Adrenal gland (tissue), 12 donors: ENCODE results near the gene MCM7. TPM values are rescaled to one million over a fixed set of nuclear protein-coding genes. Genes with fewer than 3 reads are reported as not detected.
A peak's percentile ranks its signal among the peaks of the same experiment; 100 is the strongest.

Source experiments
- DNase-seq, 7 donors: peaks; one replicate each; pipeline ENCODE4 v3.0.0-alpha.2; 2019 to 2020
- H3K27ac ChIP-seq, 5 donors: fragments of 200-600 bp; sonication (generic) in 4 of 5; 1 replicate in 3 of 5; 2 replicates in 2 of 5; pipeline versions ENCODE4 v1.5.1 to v1.8.0; 2016 to 2020; ENCODE audit warnings: mild to moderate bottlenecking in 1 of 5
- H3K27me3 ChIP-seq: fragments of 200-600 bp; 2 replicates; pipeline ENCODE4 v1.8.0; 2021
- H3K36me3 ChIP-seq, 2 donors: fragments of 200-600 bp; replicated peaks in 1 of 2; 1 replicate in 1 of 2; 2 replicates in 1 of 2; pipeline versions ENCODE4 v1.5.1 to v1.8.0; 2018 to 2022
- H3K4me1 ChIP-seq, 2 donors: fragments of 200-600 bp; replicated peaks in 1 of 2; 1 replicate in 1 of 2; 2 replicates in 1 of 2; pipeline versions ENCODE4 v1.5.1 to v1.8.0; 2018 to 2021
- H3K4me3 ChIP-seq, 4 donors: fragments of 200-600 bp; sonication (generic) in 3 of 4; one replicate each; pipeline ENCODE4 v1.5.1; 2016 to 2018
- H3K9me3 ChIP-seq, 3 donors: fragments of 200-600 bp; sonication (generic) in 1 of 3; replicated peaks in 1 of 3; 1 replicate in 2 of 3; 2 replicates in 1 of 3; pipeline versions ENCODE4 v1.5.1 to v1.8.0; 2016 to 2021
- POLR2A ChIP-seq, 2 donors: fragments of 450-650 bp; IDR thresholded peaks; one replicate each; pipeline ENCODE4 v1.6.1; 2017; ENCODE audit warnings: antibody characterized with exemption in 2 of 2, mild to moderate bottlenecking in 2 of 2, moderate library complexity in 1 of 2
- WGBS, 4 donors: extraction: QIAGEN DNeasy Blood & Tissue Kit in 2 of 4; methylation state at CpG; one replicate each; pipeline versions ENCODE4 v1.1.5 to v1.1.7; 2013 to 2017; 5-methylcytosine and 5-hydroxymethylcytosine counted together
- intact Hi-C, 2 donors: fragments of 100-400 bp; cut with DNase I; formaldehyde crosslinking; loops; one replicate each; pipeline versions ENCODE4 v1.14.1 to v1.15.0; 2022 to 2023
- polyA plus RNA-seq, 3 donors: library from polyadenylated mRNA; stranded (reverse); fragments of 200-250 nt in 2 of 3; fragments of 350-450 nt in 1 of 3; fragmentation: Illumina TruSeq in 1 of 3; extraction: RNeasy Lipid Tissue Mini Kit (QIAGEN cat#74804) in 1 of 3; gene quantifications; one replicate each; pipeline ENCODE4 v1.2.3, GENCODE V29; 2013 to 2014
- total RNA-seq, 9 donors: library from RNA; depleted of rRNA in 4 of 9; stranded (reverse); fragments of >200 nt in 4 of 9; fragments of 120-200 nt in 1 of 9; fragmentation: NEBNext Ultra II Directional in 1 of 9; extraction: Animal tissue kit (Norgen Biotek cat#: 25700) in 1 of 9; gene quantifications; one replicate each; pipeline versions ENCODE4 v1.1.0 to v1.2.4, GENCODE V29; 2013 to 2023
- TF ChIP-seq, protein P1 (sequence below), 6 experiments: fragments of 450-650 bp in 4 of 6; fragments of 200-600 bp in 2 of 6; sonication (generic) in 1 of 6; IDR thresholded peaks; 1 replicate in 5 of 6; 2 replicates in 1 of 6; pipeline versions ENCODE4 v1.5.1 to v1.8.0; 2016 to 2021; ENCODE audit warnings: antibody characterized with exemption in 6 of 6, mild to moderate bottlenecking in 2 of 6, moderate library complexity in 1 of 6
- donor health status: healthy with polysubstance abuse.
- donor health status: Bipolar disorder and iron deficiency.
- donor health status: DM: yes; HTN: yes; CAD: no.
- donor health status: DM: no; HTN: no; CAD: no.
- donor health status: DM: no; HTN: no; CAD: no.
- donor health status: DM: yes; HTN: yes; CAD: no.

MCM7 gene
- total and polyA plus RNA-seq, 12 donors, result 12.2 to 72.3 (median 30.6) TPM

DNA sequence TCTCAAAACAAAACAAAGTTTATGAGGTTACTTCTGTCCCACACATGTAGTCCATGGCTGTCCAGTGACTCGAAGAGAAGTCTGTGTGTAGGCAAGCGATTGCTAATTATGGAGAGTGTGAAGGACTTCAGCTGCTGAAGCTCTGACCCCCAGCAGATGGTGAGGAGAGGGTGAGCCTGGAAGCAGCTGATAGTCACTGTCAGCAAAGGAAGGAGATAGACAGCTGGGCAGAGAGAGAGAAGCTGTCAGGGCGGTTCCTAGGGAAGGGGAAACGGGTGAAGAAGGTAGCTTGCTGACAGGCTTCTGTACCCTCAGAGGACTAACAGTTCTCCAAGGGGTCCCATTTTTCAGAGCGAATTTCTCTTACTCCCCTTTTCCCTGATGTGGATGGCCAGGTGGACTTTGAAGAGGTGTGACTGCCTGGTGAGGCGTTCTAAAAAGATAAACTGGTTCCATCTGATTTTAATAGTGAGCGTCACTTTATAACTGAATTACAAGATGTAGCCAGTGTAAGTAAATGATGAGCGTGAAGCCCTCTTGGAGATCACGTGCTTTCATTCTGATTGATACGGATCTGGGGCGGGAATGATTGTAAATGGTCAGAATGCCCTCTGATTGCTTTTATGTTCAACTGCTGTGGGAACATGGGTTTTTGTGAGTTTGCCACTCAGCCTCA lies 39.5 kb downstream of the MCM7 start:
- H3K27ac ChIP-seq, result no peak overlapping the region
- peaks cover 0 to 62% of the 10 kb centered on the region in 2 donors for H3K36me3 ChIP-seq
- H3K9me3 ChIP-seq, result no peaks in the 10 kb centered on the region
- H3K27me3 ChIP-seq, result no peaks in the 10 kb centered on the region
- TF ChIP-seq POLR2A (IDR thresholded peaks at IDR 0.05), result no peak
- TF ChIP-seq, protein P1, sequence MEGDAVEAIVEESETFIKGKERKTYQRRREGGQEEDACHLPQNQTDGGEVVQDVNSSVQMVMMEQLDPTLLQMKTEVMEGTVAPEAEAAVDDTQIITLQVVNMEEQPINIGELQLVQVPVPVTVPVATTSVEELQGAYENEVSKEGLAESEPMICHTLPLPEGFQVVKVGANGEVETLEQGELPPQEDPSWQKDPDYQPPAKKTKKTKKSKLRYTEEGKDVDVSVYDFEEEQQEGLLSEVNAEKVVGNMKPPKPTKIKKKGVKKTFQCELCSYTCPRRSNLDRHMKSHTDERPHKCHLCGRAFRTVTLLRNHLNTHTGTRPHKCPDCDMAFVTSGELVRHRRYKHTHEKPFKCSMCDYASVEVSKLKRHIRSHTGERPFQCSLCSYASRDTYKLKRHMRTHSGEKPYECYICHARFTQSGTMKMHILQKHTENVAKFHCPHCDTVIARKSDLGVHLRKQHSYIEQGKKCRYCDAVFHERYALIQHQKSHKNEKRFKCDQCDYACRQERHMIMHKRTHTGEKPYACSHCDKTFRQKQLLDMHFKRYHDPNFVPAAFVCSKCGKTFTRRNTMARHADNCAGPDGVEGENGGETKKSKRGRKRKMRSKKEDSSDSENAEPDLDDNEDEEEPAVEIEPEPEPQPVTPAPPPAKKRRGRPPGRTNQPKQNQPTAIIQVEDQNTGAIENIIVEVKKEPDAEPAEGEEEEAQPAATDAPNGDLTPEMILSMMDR (IDR thresholded peaks at IDR 0.05), result no peak
- H3K4me1 ChIP-seq, result peaks cover 6 to 16% of the 10 kb centered on the region in 2 donors
- no peak overlapping the region for H3K4me3 ChIP-seq
- intact Hi-C loops, result no loop called here
- DNase-seq, result no peak
- 94 to 98% (median 96%) methylated on average over 11 of the region's 11 CpGs for WGBS, 4 donors

DNA sequence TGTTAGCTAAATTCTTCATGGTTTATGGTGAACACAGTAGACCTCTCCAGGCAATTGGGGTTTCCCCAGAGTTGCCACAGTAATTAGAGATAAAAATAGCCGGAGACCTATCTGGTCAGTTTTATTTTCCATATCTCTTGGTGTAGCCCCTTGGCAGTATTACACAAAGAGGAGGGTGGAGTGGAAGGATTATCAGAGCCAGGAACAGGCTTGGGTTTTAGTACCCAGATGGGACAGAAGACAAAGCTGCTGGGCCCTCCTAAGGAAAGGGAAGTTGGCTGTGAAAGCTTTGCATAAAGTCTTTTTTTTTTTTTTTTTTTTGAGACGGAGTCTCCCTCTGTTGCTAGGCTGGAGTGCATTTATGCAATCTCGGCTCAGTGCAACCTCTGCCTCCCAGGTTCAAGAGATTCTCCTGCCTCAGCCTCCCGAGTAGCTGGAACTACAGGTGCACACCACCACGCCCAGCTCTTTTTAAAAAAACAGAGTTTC lies 41.9 kb downstream of the MCM7 start:
- H3K36me3 ChIP-seq, result peaks cover 0 to 57% of the 10 kb centered on the region in 2 donors

DNA sequence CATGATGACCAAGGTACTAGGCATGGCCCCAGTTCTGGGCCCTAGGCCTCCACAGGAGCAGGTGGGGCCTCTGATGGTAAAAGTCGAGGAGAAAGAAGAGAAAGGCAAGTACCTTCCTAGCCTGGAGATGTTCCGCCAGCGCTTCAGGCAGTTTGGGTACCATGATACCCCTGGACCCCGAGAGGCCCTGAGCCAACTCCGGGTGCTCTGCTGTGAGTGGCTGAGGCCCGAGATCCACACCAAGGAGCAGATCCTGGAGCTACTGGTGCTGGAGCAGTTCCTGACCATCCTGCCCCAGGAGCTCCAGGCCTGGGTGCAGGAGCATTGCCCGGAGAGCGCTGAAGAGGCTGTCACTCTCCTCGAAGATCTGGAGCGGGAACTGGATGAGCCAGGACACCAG lies 44.2 kb downstream of the MCM7 start:
- intact Hi-C loops, result loop anchor here in 1 of 2 donors (10.0 kb wide), 1 partner anchor 62 kb away; no protein-coding TSS in a partner anchor
- 89 to 93% (median 91%) methylated on average over 7 to 10 of the region's 10 CpGs for WGBS, 4 donors
- Histone ChIP-seq H3K9me3 (no peaks in the 10 kb centered on the region), H3K27ac (no peak overlapping the region), H3K27me3 (no peaks in the 10 kb centered on the region), H3K4me1 (no peaks in the 10 kb centered on the region), H3K4me3 (no peak overlapping the region), H3K36me3 (peaks cover 0 to 39% of the 10 kb centered on the region in 2 donors)
- no peak for TF ChIP-seq POLR2A (IDR thresholded peaks at IDR 0.05)
- TF ChIP-seq, protein P1 (IDR thresholded peaks at IDR 0.05), result no peak
- no peak for DNase-seq

More for the DNA sequence above, 41.9 kb downstream of the MCM7 start:
- TF ChIP-seq POLR2A (IDR thresholded peaks at IDR 0.05), result no peak
- no peaks in the 10 kb centered on the region for H3K27me3 ChIP-seq
- no peaks in the 10 kb centered on the region for H3K9me3 ChIP-seq
- DNase-seq, result no peak
- 87 to 90% (median 88%) methylated on average over 5 of the region's 5 CpGs for WGBS, 4 donors
- intact Hi-C loops, result loop anchor here in 1 of 2 donors (10.0 kb wide), 1 partner anchor 64 kb away; no protein-coding TSS in a partner anchor
- no peaks in the 10 kb centered on the region for H3K4me1 ChIP-seq
- H3K4me3 ChIP-seq, result no peak overlapping the region
- no peak overlapping the region for H3K27ac ChIP-seq

DNA sequence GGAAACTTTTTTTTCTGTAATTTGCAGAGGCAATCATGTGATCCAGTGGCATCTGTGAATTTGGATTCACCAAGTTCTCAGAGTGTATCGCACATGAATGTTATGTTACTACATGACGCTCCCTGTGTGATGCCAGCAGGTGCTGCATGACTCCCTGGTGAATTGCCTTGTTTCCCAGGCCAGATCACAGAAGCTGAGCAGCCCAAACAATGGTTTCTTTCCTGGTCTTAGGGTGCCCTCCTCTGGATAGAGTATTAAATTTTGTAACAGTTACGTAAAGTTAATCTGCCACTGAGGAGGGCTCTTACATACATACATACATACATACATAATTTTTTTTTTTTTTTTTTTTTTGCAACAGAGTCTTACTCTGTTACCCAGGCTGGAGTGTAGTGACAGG lies 48.0 kb downstream of the MCM7 start:
- intact Hi-C loops, result loop anchor here (5.0 to 10.0 kb wide), 3 partner anchors 41 to 58 kb away; no protein-coding TSS in a partner anchor
- Histone ChIP-seq H3K36me3 (peaks cover 0 to 11% of the 10 kb centered on the region in 2 donors), H3K9me3 (no peaks in the 10 kb centered on the region), H3K27me3 (no peaks in the 10 kb centered on the region), H3K27ac (no peak overlapping the region), H3K4me1 (peaks cover 3 to 9% of the 10 kb centered on the region in 2 donors), H3K4me3 (no peak overlapping the region)
- no peak for TF ChIP-seq POLR2A (IDR thresholded peaks at IDR 0.05)
- TF ChIP-seq, protein P1 (IDR thresholded peaks at IDR 0.05), result peak; percentile 9 to 70 (median 66)
- DNase-seq, result peak; percentile 57 to 84 (median 78)
- 30 to 48% (median 32%) methylated on average over 3 of the region's 3 CpGs for WGBS, 4 donors
